Neural cell (in vitro differentiated cells): ENCODE results near the gene A1CF.
"Not testable (repeated sequence)": the region's sequence is repeated elsewhere in the genome, so short reads cannot be mapped to it uniquely, and the experiment has no call there.

Experiments
- EP300 ChIP-seq: fragments of 450-650 bp; conservative IDR thresholded peaks from 2 replicates; pipeline ENCODE4 v1.6.1; 2014; ENCODE audit warnings: antibody characterized with exemption, mild to moderate bottlenecking, moderate library complexity; ENCODE audit not compliant: poor library complexity, severe bottlenecking
- EZH2 ChIP-seq: fragments of 200-600, 300-800 bp; shearing (Covaris generic), sonication (generic); IDR thresholded peaks from 2 replicates; pipeline ENCODE4 v1.6.1; 2014; ENCODE audit warnings: antibody characterized with exemption, low read length, borderline replicate concordance, mild to moderate bottlenecking; ENCODE audit not compliant: insufficient read depth, poor library complexity, severe bottlenecking
- MXI1 ChIP-seq: fragments of 450-650 bp; conservative IDR thresholded peaks from 2 replicates; pipeline ENCODE4 v1.6.1; 2014; ENCODE audit warnings: antibody characterized with exemption, mild to moderate bottlenecking; ENCODE audit not compliant: poor library complexity, severe bottlenecking
- POLR2AphosphoS5 ChIP-seq: IDR thresholded peaks from 2 replicates; pipeline ENCODE4 v1.6.1; 2012
- RAD21 ChIP-seq: fragments of 450-650 bp; conservative IDR thresholded peaks from 2 replicates; pipeline ENCODE4 v1.6.1; 2014; ENCODE audit warnings: antibody characterized with exemption, mild to moderate bottlenecking, moderate library complexity
- REST ChIP-seq: IDR thresholded peaks from 2 replicates; pipeline ENCODE4 v1.6.1; 2012; ENCODE audit warnings: borderline replicate concordance
- TAF1 ChIP-seq: IDR thresholded peaks from 2 replicates; pipeline ENCODE4 v1.6.1; 2012; ENCODE audit warnings: low read depth
- TF ChIP-seq, protein P1 (sequence below): fragments of 450-650 bp; IDR thresholded peaks from 2 replicates; pipeline ENCODE4 v1.5.1; 2014; ENCODE audit warnings: antibody characterized with exemption, mild to moderate bottlenecking, moderate library complexity; ENCODE audit not compliant: poor library complexity, severe bottlenecking

DNA sequence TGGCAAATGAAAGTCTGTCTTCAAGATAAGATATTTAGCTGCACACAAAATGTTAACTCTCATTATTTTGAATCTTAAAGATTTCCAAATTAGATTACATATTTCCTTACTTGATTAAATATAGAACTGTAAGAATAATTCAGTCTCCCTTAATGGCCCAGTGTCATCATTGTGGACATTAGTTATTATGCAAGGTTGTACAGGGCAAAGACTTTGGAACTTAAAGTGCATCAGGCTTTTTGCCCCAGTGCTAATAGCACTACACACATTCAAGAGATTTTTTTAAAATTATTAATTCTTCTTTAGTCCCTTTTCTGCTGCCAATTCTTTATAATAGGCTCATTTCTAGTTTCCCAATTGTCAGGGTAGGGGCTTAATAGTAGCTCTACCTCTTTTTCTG, 103.4 kb downstream of the A1CF start:
- TF ChIP-seq RAD21, TAF1, REST, POLR2AphosphoS5, MXI1, EZH2, EP300: not testable (repeated sequence)
- TF ChIP-seq, protein P1, sequence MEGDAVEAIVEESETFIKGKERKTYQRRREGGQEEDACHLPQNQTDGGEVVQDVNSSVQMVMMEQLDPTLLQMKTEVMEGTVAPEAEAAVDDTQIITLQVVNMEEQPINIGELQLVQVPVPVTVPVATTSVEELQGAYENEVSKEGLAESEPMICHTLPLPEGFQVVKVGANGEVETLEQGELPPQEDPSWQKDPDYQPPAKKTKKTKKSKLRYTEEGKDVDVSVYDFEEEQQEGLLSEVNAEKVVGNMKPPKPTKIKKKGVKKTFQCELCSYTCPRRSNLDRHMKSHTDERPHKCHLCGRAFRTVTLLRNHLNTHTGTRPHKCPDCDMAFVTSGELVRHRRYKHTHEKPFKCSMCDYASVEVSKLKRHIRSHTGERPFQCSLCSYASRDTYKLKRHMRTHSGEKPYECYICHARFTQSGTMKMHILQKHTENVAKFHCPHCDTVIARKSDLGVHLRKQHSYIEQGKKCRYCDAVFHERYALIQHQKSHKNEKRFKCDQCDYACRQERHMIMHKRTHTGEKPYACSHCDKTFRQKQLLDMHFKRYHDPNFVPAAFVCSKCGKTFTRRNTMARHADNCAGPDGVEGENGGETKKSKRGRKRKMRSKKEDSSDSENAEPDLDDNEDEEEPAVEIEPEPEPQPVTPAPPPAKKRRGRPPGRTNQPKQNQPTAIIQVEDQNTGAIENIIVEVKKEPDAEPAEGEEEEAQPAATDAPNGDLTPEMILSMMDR: not testable (repeated sequence)
